Natural killer cell (primary cell): ENCODE data around the gene SLC4A5. TPM values are rescaled to one million over a fixed set of nuclear protein-coding genes. Genes with fewer than 3 reads are reported as not detected.

Experiments used
- ATAC-seq, 3 donors: fragments of 150-1000 bp in 2 of 3; fragments of 200-7000 bp in 1 of 3; cut with Tn5 transposase; 1 replicate in 1 of 3; 2 replicates in 2 of 3; pipeline ENCODE4 v1.10.0; 2021; ENCODE audit warnings: mild to moderate bottlenecking in 2 of 3, moderate library complexity in 2 of 3
- DNase-seq, 2 donors: peaks; one replicate each; pipeline versions ENCODE4 v3.0.0 to v3.0.0-alpha.2; 2013 to 2021; ENCODE audit warnings: mixed read lengths in 1 of 2
- H3K27ac ChIP-seq: one replicate; pipeline ENCODE4 v1.5.1; 2013; ENCODE audit warnings: mild to moderate bottlenecking, low read length
- H3K27me3 ChIP-seq: one replicate; pipeline ENCODE4 v1.6.1; 2013; ENCODE audit warnings: low read length; ENCODE audit not compliant: control insufficient read depth, insufficient read depth
- H3K36me3 ChIP-seq: one replicate; pipeline ENCODE4 v1.6.1; 2013; ENCODE audit warnings: low read length; ENCODE audit not compliant: control insufficient read depth, insufficient read depth
- H3K4me1 ChIP-seq: one replicate; pipeline ENCODE4 v1.6.1; 2013; ENCODE audit warnings: low read length; ENCODE audit not compliant: control insufficient read depth, insufficient read depth
- H3K4me3 ChIP-seq: one replicate; pipeline ENCODE4 v1.5.1; 2013; ENCODE audit warnings: low read length
- H3K9me3 ChIP-seq: one replicate; pipeline ENCODE4 v1.6.1; 2013; ENCODE audit warnings: low read length; ENCODE audit not compliant: control insufficient read depth, insufficient read depth
- H3K27ac Mint-ChIP-seq, 2 donors: one replicate each; pipeline ENCODE4 v1.8.0; 2022; ENCODE audit warnings: mild to moderate bottlenecking in 2 of 2, mixed read lengths in 2 of 2, moderate library complexity in 1 of 2
- H3K27me3 Mint-ChIP-seq, 2 donors: one replicate each; pipeline ENCODE4 v1.8.0; 2022; ENCODE audit warnings: low read depth in 2 of 2, mixed read lengths in 2 of 2
- H3K36me3 Mint-ChIP-seq: one replicate; pipeline ENCODE4 v1.8.0; 2022; ENCODE audit warnings: mixed read lengths
- H3K4me1 Mint-ChIP-seq, 2 donors: one replicate each; pipeline ENCODE4 v1.8.0; 2022; ENCODE audit warnings: mixed read lengths in 2 of 2
- H3K4me3 Mint-ChIP-seq: one replicate; pipeline ENCODE4 v1.8.0; 2022; ENCODE audit warnings: mild to moderate bottlenecking, moderate library complexity, mixed read lengths
- H3K9me3 Mint-ChIP-seq, 2 donors: one replicate each; pipeline ENCODE4 v1.8.0; 2022; ENCODE audit warnings: mixed read lengths in 2 of 2
- WGBS: methylation state at CpG from one replicate; pipeline ENCODE4 v1.1.7; 2013; ENCODE audit warnings: missing lambda C conversion rate; ENCODE audit not compliant: insufficient coverage; 5-methylcytosine and 5-hydroxymethylcytosine counted together
- intact Hi-C: fragments of 100-400 bp; cut with micrococcal nuclease; formaldehyde crosslinking; loops from one replicate; pipeline ENCODE4 v1.14.2; 2022
- total RNA-seq, 4 donors: library from RNA; stranded (reverse); fragments of 120-200 nt in 1 of 4; gene quantifications; one replicate each; pipeline versions ENCODE4 v1.2.3 to v1.2.4, GENCODE V29; 2013 to 2022
- TF ChIP-seq, protein P1 (sequence below): fragments of 200-600 bp; IDR thresholded peaks from one replicate; pipeline ENCODE4 v1.8.0; 2022; ENCODE audit warnings: antibody characterized with exemption

Gene SLC4A5
- total RNA-seq, 3 donors from 2014 or later (not counting 1 experiment from before 2014, with no cell fraction given) = 5.3 to 8.4 (median 8.0) TPM

DNA sequence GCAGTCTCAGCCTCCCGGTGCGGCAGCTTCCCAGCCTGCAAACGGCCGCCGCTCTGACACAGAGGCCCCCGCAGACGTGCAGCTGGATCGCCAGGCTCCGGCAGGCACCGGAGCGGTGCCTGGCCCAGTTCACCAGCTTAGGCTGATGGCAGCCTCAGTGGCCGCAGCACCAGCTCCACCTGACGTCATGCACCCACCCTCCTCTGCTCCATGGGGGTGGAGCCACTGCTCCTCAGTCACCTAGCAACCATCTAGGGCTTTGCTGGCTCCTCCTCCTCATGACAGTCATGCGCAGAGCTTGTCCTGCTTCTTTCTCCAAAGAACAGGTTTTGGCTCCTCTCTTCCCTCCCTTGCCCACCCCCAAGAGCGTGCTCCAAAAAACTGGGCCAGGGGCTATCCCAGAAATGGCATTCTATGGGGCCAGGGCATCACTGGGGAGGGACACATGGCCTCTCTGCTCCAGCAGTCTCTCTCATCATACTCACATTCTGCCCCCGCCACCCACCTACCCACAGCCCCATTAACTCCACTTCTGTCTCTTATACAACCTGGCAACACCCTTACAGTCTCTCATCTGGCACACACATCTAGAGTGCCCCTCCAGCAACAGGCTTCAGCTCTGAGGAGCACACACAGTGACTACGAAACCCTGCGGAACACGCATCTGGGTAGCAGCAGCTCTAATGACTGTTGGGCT, 31.4 kb upstream of the SLC4A5 start:
- Histone ChIP-seq H3K27ac (no peak overlapping the region), H3K4me3 (no peak overlapping the region), H3K27me3 (no peaks in the 10 kb centered on the region), H3K36me3 (peaks cover 39% of the 10 kb centered on the region), H3K4me1 (peaks cover 13% of the 10 kb centered on the region), H3K9me3 (no peaks in the 10 kb centered on the region)
- TF ChIP-seq, protein P1, sequence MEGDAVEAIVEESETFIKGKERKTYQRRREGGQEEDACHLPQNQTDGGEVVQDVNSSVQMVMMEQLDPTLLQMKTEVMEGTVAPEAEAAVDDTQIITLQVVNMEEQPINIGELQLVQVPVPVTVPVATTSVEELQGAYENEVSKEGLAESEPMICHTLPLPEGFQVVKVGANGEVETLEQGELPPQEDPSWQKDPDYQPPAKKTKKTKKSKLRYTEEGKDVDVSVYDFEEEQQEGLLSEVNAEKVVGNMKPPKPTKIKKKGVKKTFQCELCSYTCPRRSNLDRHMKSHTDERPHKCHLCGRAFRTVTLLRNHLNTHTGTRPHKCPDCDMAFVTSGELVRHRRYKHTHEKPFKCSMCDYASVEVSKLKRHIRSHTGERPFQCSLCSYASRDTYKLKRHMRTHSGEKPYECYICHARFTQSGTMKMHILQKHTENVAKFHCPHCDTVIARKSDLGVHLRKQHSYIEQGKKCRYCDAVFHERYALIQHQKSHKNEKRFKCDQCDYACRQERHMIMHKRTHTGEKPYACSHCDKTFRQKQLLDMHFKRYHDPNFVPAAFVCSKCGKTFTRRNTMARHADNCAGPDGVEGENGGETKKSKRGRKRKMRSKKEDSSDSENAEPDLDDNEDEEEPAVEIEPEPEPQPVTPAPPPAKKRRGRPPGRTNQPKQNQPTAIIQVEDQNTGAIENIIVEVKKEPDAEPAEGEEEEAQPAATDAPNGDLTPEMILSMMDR = no peak
- no peaks in the 10 kb centered on the region for H3K9me3 Mint-ChIP-seq
- intact Hi-C loops = loop anchor here (5.0 kb wide), 1 partner anchor 697 kb away; no protein-coding TSS in a partner anchor
- no peak overlapping the region for H3K27ac Mint-ChIP-seq
- H3K4me3 Mint-ChIP-seq = no peak overlapping the region
- no peak for DNase-seq
- peaks cover 10% of the 10 kb centered on the region for H3K36me3 Mint-ChIP-seq
- 95% methylated on average over 19 of the region's 19 CpGs for WGBS
- H3K4me1 Mint-ChIP-seq = peaks cover 44 to 50% of the 10 kb centered on the region in 2 donors
- H3K27me3 Mint-ChIP-seq = no peaks in the 10 kb centered on the region
- no peak for ATAC-seq

DNA sequence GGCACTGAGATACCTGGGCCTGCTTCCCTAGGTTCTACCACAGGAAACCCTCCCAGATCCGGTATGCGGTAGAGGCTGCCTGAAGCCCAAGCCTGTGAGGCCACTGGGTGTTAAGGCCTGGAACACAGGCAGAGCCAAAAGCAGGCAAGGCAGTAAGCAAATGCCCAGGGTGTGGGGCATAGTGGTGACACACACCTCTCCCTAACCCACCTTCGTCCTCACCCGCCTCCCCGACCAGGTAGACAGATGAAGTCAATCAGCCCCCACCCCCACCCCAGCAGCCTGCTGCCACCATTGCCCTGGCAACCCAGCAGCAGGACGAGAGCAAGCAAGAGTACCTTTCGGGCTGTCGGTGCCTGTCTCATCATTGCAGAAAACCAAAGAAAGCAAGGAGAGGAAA, 30.8 kb upstream of the SLC4A5 start:
- no peaks in the 10 kb centered on the region for H3K9me3 Mint-ChIP-seq
- Histone ChIP-seq H3K27ac (no peak overlapping the region), H3K9me3 (no peaks in the 10 kb centered on the region), H3K4me1 (peaks cover 7% of the 10 kb centered on the region), H3K36me3 (peaks cover 43% of the 10 kb centered on the region), H3K27me3 (no peaks in the 10 kb centered on the region), H3K4me3 (no peak overlapping the region)
- WGBS = 86% methylated on average over 5 of the region's 8 CpGs
- no peak for DNase-seq
- H3K4me3 Mint-ChIP-seq = no peak overlapping the region
- TF ChIP-seq, protein P1 = no peak
- H3K36me3 Mint-ChIP-seq = peaks cover 10% of the 10 kb centered on the region
- H3K27ac Mint-ChIP-seq = no peak overlapping the region
- no peaks in the 10 kb centered on the region for H3K27me3 Mint-ChIP-seq
- H3K4me1 Mint-ChIP-seq = peaks cover 38 to 43% of the 10 kb centered on the region in 2 donors
- ATAC-seq = no peak
- intact Hi-C loops = loop anchor here (5.0 kb wide), 1 partner anchor 697 kb away; no protein-coding TSS in a partner anchor

DNA sequence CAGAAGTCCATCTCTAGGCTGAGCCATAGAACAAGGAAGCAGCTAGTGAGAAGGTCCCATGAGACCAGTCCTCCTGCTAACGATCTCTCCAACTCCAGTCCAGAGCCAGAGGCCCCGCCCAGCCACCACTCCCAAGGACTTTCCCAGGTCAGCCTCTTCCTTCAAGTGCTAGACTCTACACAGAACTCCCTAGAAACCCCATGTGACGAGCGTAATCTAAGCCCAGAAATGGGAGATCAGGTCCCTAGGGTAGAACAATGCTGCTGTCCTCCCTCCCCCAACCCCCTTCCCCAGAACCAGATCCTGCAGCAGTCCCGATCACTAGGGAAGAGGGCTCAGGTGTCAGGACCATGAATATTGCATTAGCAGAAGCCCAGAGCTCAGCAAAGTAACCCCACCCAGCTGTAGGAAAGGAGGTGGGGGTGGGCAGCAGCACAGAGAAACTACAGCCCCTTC, 30.0 kb upstream of the SLC4A5 start:
- Histone ChIP-seq H3K36me3 (peaks cover 51% of the 10 kb centered on the region), H3K9me3 (no peaks in the 10 kb centered on the region), H3K27ac (no peak overlapping the region), H3K4me3 (no peak overlapping the region), H3K4me1 (peaks cover 7% of the 10 kb centered on the region), H3K27me3 (no peaks in the 10 kb centered on the region)
- Mint-ChIP-seq H3K27ac (no peak overlapping the region), H3K4me1 (peaks cover 31 to 37% of the 10 kb centered on the region in 2 donors), H3K27me3 (no peaks in the 10 kb centered on the region), H3K9me3 (no peaks in the 10 kb centered on the region), H3K36me3 (peaks cover 10% of the 10 kb centered on the region), H3K4me3 (no peak overlapping the region)
- no peak for ATAC-seq
- 95% methylated on average over 5 of the region's 5 CpGs for WGBS
- TF ChIP-seq, protein P1 = no peak
- intact Hi-C loops = loop anchor here (5.0 kb wide), 1 partner anchor 696 kb away; no protein-coding TSS in a partner anchor
- no peak for DNase-seq
